Naive thymus-derived CD4-positive, alpha-beta T cell (primary cell): Measurements from ENCODE around the gene ZNG1A. TPM values are rescaled to one million over a fixed set of nuclear protein-coding genes. Genes with fewer than 3 reads are reported as not detected.
"Not testable (repeated sequence)": the region's sequence is repeated elsewhere in the genome, so short reads cannot be mapped to it uniquely, and the experiment has no call there.

Source experiments
- ATAC-seq: fragments of 150-1000 bp; cut with Tn5 transposase; 2 replicates; pipeline ENCODE4 v1.10.0; 2021; ENCODE audit warnings: mild to moderate bottlenecking, moderate library complexity
- CTCF ChIA-PET: fragments of 350-600 bp; sonication (Branson Sonifier 250); formaldehyde crosslinking; loops from one replicate; lab custom pipeline; 2021; ENCODE audit warnings: antibody characterized with exemption; lab: Charles Lee
- POLR2A ChIA-PET: fragments of 350-600 bp; sonication (Branson Sonifier 250); formaldehyde crosslinking; loops from one replicate; lab custom pipeline; 2021; ENCODE audit warnings: antibody characterized with exemption, inconsistent platforms; lab: Charles Lee
- DNase-seq, 9 donors: peaks; one replicate each; pipeline versions ENCODE4 v3.0.0 to v3.0.0-alpha.2; 2020 to 2022; ENCODE audit warnings: mixed read lengths in 1 of 9
- H3K27ac ChIP-seq: one replicate; pipeline ENCODE4 v1.7.0; 2013; ENCODE audit warnings: mild to moderate bottlenecking, low read depth, low read length, moderate library complexity
- H3K27me3 ChIP-seq, 2 donors: one replicate each; pipeline ENCODE4 v1.7.0; 2013; ENCODE audit warnings: low read length in 2 of 2, mild to moderate bottlenecking in 2 of 2, moderate library complexity in 2 of 2; ENCODE audit not compliant: control insufficient read depth in 2 of 2, insufficient read depth in 2 of 2
- H3K36me3 ChIP-seq, 3 experiments: 1 replicate in 2 of 3; 2 replicates in 1 of 3; pipeline ENCODE4 v1.7.0; 2013; ENCODE audit warnings: low read length in 3 of 3, mild to moderate bottlenecking in 3 of 3, moderate library complexity in 1 of 3; ENCODE audit not compliant: insufficient read depth in 3 of 3, control insufficient read depth in 2 of 3
- H3K4me1 ChIP-seq, 2 donors: one replicate each; pipeline ENCODE4 v1.7.0; 2013; ENCODE audit warnings: low read length in 2 of 2, mild to moderate bottlenecking in 2 of 2, moderate library complexity in 1 of 2; ENCODE audit not compliant: control insufficient read depth in 2 of 2, insufficient read depth in 2 of 2
- H3K4me3 ChIP-seq: 2 replicates; pipeline ENCODE4 v1.7.0; 2013; ENCODE audit warnings: mild to moderate bottlenecking, low read length
- H3K9me3 ChIP-seq, 3 experiments: 1 replicate in 2 of 3; 2 replicates in 1 of 3; pipeline ENCODE4 v1.7.0; 2013; ENCODE audit warnings: low read length in 3 of 3; ENCODE audit not compliant: control insufficient read depth in 2 of 3
- H3K27ac Mint-ChIP-seq, 9 donors: one replicate each; pipeline ENCODE4 v1.8.0; 2020 to 2022; ENCODE audit warnings: mixed read lengths in 9 of 9, mild to moderate bottlenecking in 8 of 9, moderate library complexity in 5 of 9, inconsistent platforms in 2 of 9
- H3K27me3 Mint-ChIP-seq, 5 donors: one replicate each; pipeline ENCODE4 v1.8.0; 2021 to 2022; ENCODE audit warnings: mixed read lengths in 5 of 5, mild to moderate bottlenecking in 1 of 5
- H3K36me3 Mint-ChIP-seq, 5 donors: one replicate each; pipeline ENCODE4 v1.8.0; 2020 to 2022; ENCODE audit warnings: mixed read lengths in 5 of 5, mild to moderate bottlenecking in 3 of 5, inconsistent platforms in 1 of 5
- H3K4me1 Mint-ChIP-seq, 7 donors: one replicate each; pipeline ENCODE4 v1.8.0; 2020 to 2022; ENCODE audit warnings: mixed read lengths in 7 of 7, mild to moderate bottlenecking in 3 of 7, inconsistent platforms in 1 of 7
- H3K4me3 Mint-ChIP-seq, 10 donors: one replicate each; pipeline ENCODE4 v1.8.0; 2020 to 2022; ENCODE audit warnings: mild to moderate bottlenecking in 10 of 10, mixed read lengths in 10 of 10, moderate library complexity in 6 of 10, inconsistent platforms in 2 of 10
- H3K9me3 Mint-ChIP-seq, 11 donors: one replicate each; pipeline ENCODE4 v1.8.0; 2020 to 2022; ENCODE audit warnings: mixed read lengths in 11 of 11, mild to moderate bottlenecking in 4 of 11, inconsistent platforms in 1 of 11, moderate library complexity in 1 of 11
- intact Hi-C, 2 donors: fragments of 100-400 bp; cut with micrococcal nuclease; formaldehyde crosslinking; loops; one replicate each; pipeline ENCODE4 v1.15.1; 2023
- polyA plus RNA-seq, 2 donors: library from polyadenylated mRNA; unstranded; fragments of 300-500 nt; fragmentation: Illumina TruSeq; gene quantifications; one replicate each; pipeline ENCODE4 v1.2.3, GENCODE V29; 2021
- total RNA-seq, 6 experiments: library from RNA in 5 of 6; stranded (reverse) in 5 of 6; gene quantifications; 1 replicate in 5 of 6; 2 replicates in 1 of 6; pipeline ENCODE4 v1.2.3 and lab custom pipeline; 2021 to 2026

The ZNG1A gene
- total and polyA plus RNA-seq, 7 experiments from 2014 or later, result 16.4 to 30.6 (median 27.2) TPM

DNA sequence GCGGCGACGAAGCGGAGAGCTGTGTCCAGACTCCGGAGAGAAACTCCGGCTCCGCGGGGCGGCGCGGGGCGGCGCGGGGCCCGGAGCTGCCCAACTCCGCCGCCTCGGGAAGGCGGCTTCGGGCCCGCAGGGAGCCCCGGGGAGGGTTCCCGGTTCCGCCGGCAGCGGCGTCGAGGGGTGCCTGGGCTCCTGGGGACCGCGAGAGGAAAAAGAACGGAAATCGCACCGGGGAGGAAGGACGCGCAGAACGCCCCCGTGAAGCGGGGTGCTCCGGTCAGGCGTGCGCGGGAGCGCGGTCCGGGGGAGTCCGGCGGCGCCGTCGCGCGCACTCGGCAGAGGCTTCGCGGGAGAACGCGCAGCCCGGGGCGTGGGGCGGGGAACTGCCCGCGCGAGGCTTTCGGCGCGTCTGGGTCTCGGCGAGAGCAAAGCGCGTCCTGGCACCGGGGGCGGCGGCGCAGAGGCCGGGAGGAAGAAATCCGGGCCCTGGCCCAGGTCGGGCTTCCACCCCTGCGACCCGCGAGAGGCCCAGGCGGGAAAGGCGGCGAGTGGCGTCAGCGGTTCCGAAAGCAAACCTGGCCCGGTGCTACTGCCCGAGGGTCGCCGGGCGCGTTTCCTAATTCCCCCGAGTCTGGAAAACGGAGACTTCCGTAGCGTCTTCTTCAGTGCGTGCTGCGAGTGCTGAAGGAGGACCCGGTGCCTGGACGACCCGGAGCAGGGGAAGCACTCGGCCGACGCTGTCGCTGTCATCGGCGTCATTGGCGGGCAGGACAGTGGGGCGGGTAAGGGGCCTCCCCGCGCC, 65.2 kb downstream of the ZNG1A start:
- peaks cover 0 to 10% of the 10 kb centered on the region in 2 donors for H3K27me3 ChIP-seq
- H3K4me3 ChIP-seq, result peak overlapping the region; percentile 20
- H3K9me3 Mint-ChIP-seq, H3K27ac ChIP-seq, H3K4me1 ChIP-seq, POLR2A ChIA-PET, H3K9me3 ChIP-seq, H3K36me3 Mint-ChIP-seq, intact Hi-C loops, CTCF ChIA-PET, H3K36me3 ChIP-seq: not testable (repeated sequence)
- peaks cover 30 to 64% (median 46%) of the 10 kb centered on the region in 5 donors for H3K27me3 Mint-ChIP-seq
- peak overlapping the region; percentile 60 to 80 (median 72) for H3K4me3 Mint-ChIP-seq
- peak in 7 of 9 donors; percentile 28 to 52 (median 35) for DNase-seq
- H3K27ac Mint-ChIP-seq, result peak overlapping the region in 2 of 9 donors; percentile 59 to 69
- H3K4me1 Mint-ChIP-seq, result peaks cover 7 to 38% (median 20%) of the 10 kb centered on the region in 7 donors
- peak; percentile 75 for ATAC-seq

DNA sequence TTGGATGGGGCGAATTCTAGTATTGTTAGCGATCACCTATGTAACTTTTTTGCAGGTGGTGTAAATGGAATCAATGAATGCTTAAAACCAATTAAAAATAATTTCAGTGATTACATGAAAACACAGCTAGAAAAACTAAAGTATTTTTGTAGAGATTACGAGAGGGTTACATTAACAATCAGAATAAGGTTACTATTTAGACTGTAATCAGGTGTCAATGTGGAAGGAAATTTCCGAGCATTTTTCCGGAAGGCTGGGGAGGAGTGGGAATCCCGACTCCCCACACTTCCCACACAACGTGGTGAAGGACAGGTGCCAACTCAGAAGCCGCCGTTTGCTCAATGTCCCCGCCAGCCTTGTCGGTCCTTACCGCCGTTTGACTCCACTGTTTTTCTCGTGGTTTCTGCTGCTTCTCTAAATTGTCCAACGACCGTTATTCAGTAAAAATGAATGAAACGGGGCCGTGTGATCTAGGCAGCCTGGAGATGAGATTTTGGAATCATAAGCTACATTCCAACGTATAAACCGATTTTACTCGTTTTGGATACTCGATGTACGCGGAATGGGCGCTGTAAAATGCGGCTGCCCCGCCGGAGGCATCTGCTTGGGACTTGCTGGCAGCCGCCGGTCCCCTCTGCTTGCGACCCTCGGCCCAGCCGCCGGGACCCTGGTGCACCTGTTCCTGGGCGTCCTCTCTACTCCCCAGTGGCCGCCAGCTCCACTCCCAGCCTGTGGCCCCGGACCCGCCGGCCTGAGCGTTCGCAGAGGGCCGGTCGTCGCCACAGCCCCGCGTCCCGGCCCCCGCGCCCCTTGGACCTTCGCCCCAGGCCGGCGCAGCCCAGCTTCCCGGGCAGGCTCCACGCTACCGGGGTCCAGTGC, 66.0 kb downstream of the ZNG1A start:
- H3K27ac ChIP-seq, DNase-seq, H3K9me3 Mint-ChIP-seq, CTCF ChIA-PET, H3K4me3 ChIP-seq, H3K36me3 ChIP-seq, H3K4me1 ChIP-seq, H3K9me3 ChIP-seq, POLR2A ChIA-PET, intact Hi-C loops, H3K36me3 Mint-ChIP-seq, H3K27ac Mint-ChIP-seq, ATAC-seq: not testable (repeated sequence)
- Mint-ChIP-seq H3K27me3 (peaks cover 24 to 62% (median 40%) of the 10 kb centered on the region in 5 donors), H3K4me1 (peaks cover 7 to 35% (median 18%) of the 10 kb centered on the region in 7 donors), H3K4me3 (peak overlapping the region in 9 of 10 donors; percentile 20 to 80 (median 56))
- peaks cover 0 to 10% of the 10 kb centered on the region in 2 donors for H3K27me3 ChIP-seq

DNA sequence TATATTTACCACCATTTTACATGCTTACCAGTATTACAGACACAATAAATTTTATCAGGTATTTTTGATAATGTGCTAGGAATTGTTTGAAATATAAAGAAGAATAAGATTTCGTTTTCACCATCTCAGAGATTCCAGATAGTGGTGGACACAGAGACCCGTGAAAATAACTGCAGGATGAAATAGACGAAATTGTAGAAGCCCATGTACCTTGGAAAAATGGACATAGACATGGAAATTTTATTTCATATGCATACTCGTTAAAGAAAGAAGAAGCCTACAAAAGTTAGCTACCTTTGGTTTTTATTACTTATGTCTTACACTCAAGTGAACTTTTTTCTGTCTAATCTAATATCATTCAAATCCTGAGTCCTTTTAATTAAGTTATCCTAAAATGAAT, 68.2 kb downstream of the ZNG1A start:
- DNase-seq, CTCF ChIA-PET, ATAC-seq, H3K4me1 ChIP-seq, H3K9me3 ChIP-seq, intact Hi-C loops, H3K4me3 Mint-ChIP-seq, POLR2A ChIA-PET, H3K27ac ChIP-seq, H3K36me3 Mint-ChIP-seq, H3K27ac Mint-ChIP-seq, H3K9me3 Mint-ChIP-seq, H3K36me3 ChIP-seq, H3K4me3 ChIP-seq: not testable (repeated sequence)
- Mint-ChIP-seq H3K4me1 (peaks cover 7 to 20% (median 11%) of the 10 kb centered on the region in 7 donors), H3K27me3 (peaks cover 26 to 60% (median 43%) of the 10 kb centered on the region in 5 donors)
- peaks cover 0 to 10% of the 10 kb centered on the region in 2 donors for H3K27me3 ChIP-seq

DNA sequence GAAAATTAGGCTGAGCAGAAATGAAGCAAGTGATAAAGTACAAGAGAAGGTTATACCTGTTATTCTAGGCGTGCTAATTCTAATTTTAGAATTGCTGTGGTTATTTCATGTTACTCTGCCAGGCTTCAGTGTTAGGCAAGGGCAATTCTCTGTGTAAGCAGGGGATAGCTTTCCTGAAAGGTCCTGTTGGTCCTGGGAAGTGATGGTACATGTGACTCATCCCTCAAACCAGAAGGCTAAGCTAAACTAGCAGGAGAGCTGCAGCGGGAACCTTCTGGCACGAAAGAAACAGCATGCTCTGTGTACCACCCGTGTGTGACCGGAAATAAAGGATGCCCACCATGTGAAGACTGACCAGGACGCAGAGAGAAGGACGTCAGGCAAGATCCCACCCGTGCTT, 69.3 kb downstream of the ZNG1A start:
- H3K27ac ChIP-seq, H3K9me3 Mint-ChIP-seq, intact Hi-C loops, H3K27me3 ChIP-seq, H3K4me1 ChIP-seq, ATAC-seq, H3K4me3 Mint-ChIP-seq, H3K27ac Mint-ChIP-seq, H3K36me3 ChIP-seq, DNase-seq, H3K36me3 Mint-ChIP-seq, POLR2A ChIA-PET, H3K9me3 ChIP-seq, CTCF ChIA-PET, H3K4me3 ChIP-seq: not testable (repeated sequence)
- Mint-ChIP-seq H3K4me1 (peaks cover 1 to 12% (median 5%) of the 10 kb centered on the region in 7 donors), H3K27me3 (peaks cover 19 to 52% (median 39%) of the 10 kb centered on the region in 5 donors)

DNA sequence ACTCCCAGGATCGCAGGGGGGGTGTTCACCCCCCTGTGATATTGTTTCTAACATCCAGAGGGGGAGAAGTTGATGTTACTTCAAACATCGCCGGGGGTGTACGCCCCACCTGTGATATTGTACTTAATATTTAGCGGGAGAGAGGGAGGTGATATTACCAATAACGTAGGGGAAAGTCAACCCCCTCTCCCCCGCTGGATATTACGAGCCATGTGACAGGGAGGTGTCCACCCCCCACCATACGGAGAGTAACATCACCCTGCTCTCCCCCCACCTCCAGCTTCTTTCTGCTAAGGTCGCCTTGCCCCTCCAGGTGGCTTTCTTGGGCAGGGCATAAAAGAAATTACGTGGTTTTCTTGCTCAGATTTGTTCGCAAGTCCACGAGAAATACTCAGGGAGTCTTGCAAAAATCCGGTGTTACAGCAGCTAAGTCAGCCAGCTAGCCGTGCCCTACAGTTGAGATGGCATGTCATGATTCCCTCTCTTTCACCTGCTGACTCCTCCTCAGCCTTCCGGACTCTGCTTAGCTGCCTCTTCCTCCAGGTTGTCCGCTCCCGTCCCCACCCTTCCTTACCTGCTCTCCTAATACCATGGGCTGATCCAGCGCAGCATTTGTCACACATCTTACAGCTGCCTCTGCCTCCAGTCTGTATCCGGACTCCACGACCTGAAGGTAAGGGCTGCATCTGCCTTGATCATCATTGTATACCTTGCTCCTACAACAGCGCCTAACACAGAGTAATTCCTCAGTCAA, 69.9 kb downstream of the ZNG1A start:
- CTCF ChIA-PET, result not testable (repeated sequence)

DNA sequence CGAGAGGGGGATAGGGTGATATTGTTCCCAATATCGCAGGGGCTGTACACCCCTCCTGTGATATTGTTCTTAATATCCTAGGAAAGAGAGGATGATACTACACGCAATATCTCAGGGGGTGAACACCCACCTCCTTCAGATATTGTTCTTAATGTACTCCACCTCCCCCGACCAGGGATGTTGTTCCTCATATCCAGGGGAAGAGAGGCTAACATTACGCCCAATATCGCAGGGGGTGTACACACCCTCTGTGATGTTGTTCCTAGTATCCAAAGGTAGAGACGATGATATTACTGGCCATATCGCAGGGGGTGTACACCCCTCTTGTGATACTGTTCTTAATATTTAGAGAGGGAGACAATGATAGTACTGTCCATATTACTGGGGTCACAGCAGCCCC, 72.9 kb downstream of the ZNG1A start:
- H3K4me3 ChIP-seq, H3K4me1 ChIP-seq, DNase-seq, H3K9me3 Mint-ChIP-seq, H3K27me3 ChIP-seq, intact Hi-C loops, H3K27ac Mint-ChIP-seq, ATAC-seq, H3K36me3 Mint-ChIP-seq, H3K4me1 Mint-ChIP-seq, POLR2A ChIA-PET, H3K27ac ChIP-seq, CTCF ChIA-PET, H3K36me3 ChIP-seq, H3K9me3 ChIP-seq, H3K4me3 Mint-ChIP-seq: not testable (repeated sequence)
- H3K27me3 Mint-ChIP-seq, result peaks cover 19 to 48% (median 30%) of the 10 kb centered on the region in 5 donors

More for the DNA sequence above, 69.9 kb downstream of the ZNG1A start:
- DNase-seq, H3K27ac ChIP-seq, H3K27me3 ChIP-seq, ATAC-seq, H3K27ac Mint-ChIP-seq, H3K4me1 Mint-ChIP-seq, H3K36me3 ChIP-seq, H3K9me3 Mint-ChIP-seq, H3K4me1 ChIP-seq, H3K4me3 Mint-ChIP-seq, H3K36me3 Mint-ChIP-seq, H3K9me3 ChIP-seq, intact Hi-C loops, POLR2A ChIA-PET, H3K4me3 ChIP-seq: not testable (repeated sequence)
- peaks cover 19 to 52% (median 37%) of the 10 kb centered on the region in 5 donors for H3K27me3 Mint-ChIP-seq
